ENCODE results near the gene MEI1. TPM values are rescaled to one million over a fixed set of nuclear protein-coding genes. Genes with fewer than 3 reads are reported as not detected.
A peak's percentile ranks its signal among the peaks of the same experiment; 100 is the strongest.
"Not testable (repeated sequence)": the region's sequence is repeated elsewhere in the genome, so short reads cannot be mapped to it uniquely, and the experiment has no call there.

Gene MEI1
- total and polyA plus RNA-seq, 4 experiments from 2014 or later, result 79.2 to 286 (median 118) TPM

GRCh38 chr22:41657709-41658108 lies 41.6 kb upstream of the MEI1 start:
- Histone ChIP-seq H3K36me3 (ENCODE audit: insufficient read depth, low read length) (peaks cover 77% of the 10 kb centered on the region), H3K4me3 (ENCODE audit: low read length in 2 of 2) (no peak overlapping the region), H3K27ac (ENCODE audit: low read depth, low read length) (no peak overlapping the region), H3K4me1 (ENCODE audit: insufficient read depth, low read length) (no peaks in the 10 kb centered on the region), H3K9me3 (ENCODE audit: control insufficient read depth in 1 of 2, low read length in 2 of 2) (no peaks in the 10 kb centered on the region), H3K27me3 (ENCODE audit: insufficient read depth, low read length) (no peaks in the 10 kb centered on the region)
- no peak overlapping the region for H3K27ac Mint-ChIP-seq
- H3K27me3 Mint-ChIP-seq, result no peaks in the 10 kb centered on the region
- H3K4me1 Mint-ChIP-seq, result peaks cover 0 to 2% (median 0%) of the 10 kb centered on the region in 4 donors
- no peak overlapping the region for H3K4me3 Mint-ChIP-seq
- peaks cover 34 to 71% of the 10 kb centered on the region in 2 donors for H3K36me3 Mint-ChIP-seq
- H3K9me3 Mint-ChIP-seq, result no peaks in the 10 kb centered on the region
- DNase-seq, result no peak
- ChIA-PET CTCF (ENCODE audit: partially characterized antibody) (interaction anchor here (0.6 to 8.8 kb wide), 3 partner anchors 9 to 94 kb away, joined by 3 to 54 read pairs (median 4); no protein-coding TSS in a partner anchor), POLR2A (ENCODE audit: partially characterized antibody) (no interaction called here)
- intact Hi-C loops (cut with micrococcal nuclease), result no loop called here

- peaks cover 0 to 2% (median 0%) of the 10 kb centered on the region in 4 donors for H3K4me1 Mint-ChIP-seq
- no peaks in the 10 kb centered on the region for H3K27me3 Mint-ChIP-seq
- no peaks in the 10 kb centered on the region for H3K4me1 ChIP-seq (ENCODE audit: insufficient read depth, low read length)
- H3K27me3 ChIP-seq (ENCODE audit: insufficient read depth, low read length), result no peaks in the 10 kb centered on the region
- peaks cover 39 to 73% of the 10 kb centered on the region in 2 donors for H3K36me3 Mint-ChIP-seq
- ChIA-PET POLR2A (ENCODE audit: partially characterized antibody) (interaction anchor here (1.2 kb wide), 1 partner anchor 8 kb away, joined by 3 read pairs; no protein-coding TSS in a partner anchor), CTCF (ENCODE audit: partially characterized antibody) (interaction anchor here (1.3 to 8.8 kb wide), 2 partner anchors 7 to 38 kb away, joined by 4 to 54 read pairs; no protein-coding TSS in a partner anchor)
- intact Hi-C loops (cut with micrococcal nuclease), result no loop called here
- H3K9me3 ChIP-seq (ENCODE audit: control insufficient read depth in 1 of 2, low read length in 2 of 2), result no peaks in the 10 kb centered on the region
- no peak for DNase-seq
- peaks cover 75% of the 10 kb centered on the region for H3K36me3 ChIP-seq (ENCODE audit: insufficient read depth, low read length)
- H3K4me3 ChIP-seq (ENCODE audit: low read length in 2 of 2), result no peak overlapping the region
- H3K27ac ChIP-seq (ENCODE audit: low read depth, low read length), result no peak overlapping the region
- H3K9me3 Mint-ChIP-seq, result no peaks in the 10 kb centered on the region
- H3K4me3 Mint-ChIP-seq, result no peak overlapping the region
- H3K27ac Mint-ChIP-seq, result peak overlapping the region in 2 of 7 donors; percentile 35 to 69
Measured at GRCh38 chr22:41658869-41659268, 40.4 kb upstream of the MEI1 start.

- Histone ChIP-seq H3K9me3 (ENCODE audit: control insufficient read depth in 1 of 2, low read length in 2 of 2) (no peaks in the 10 kb centered on the region), H3K27ac (ENCODE audit: low read depth, low read length) (no peak overlapping the region), H3K4me1 (ENCODE audit: insufficient read depth, low read length) (no peaks in the 10 kb centered on the region), H3K36me3 (ENCODE audit: insufficient read depth, low read length) (peaks cover 73% of the 10 kb centered on the region), H3K27me3 (ENCODE audit: insufficient read depth, low read length) (no peaks in the 10 kb centered on the region), H3K4me3 (ENCODE audit: low read length in 2 of 2) (no peak overlapping the region)
- ChIA-PET POLR2A (ENCODE audit: partially characterized antibody) (no interaction called here), CTCF (ENCODE audit: partially characterized antibody) (no interaction called here)
- no peak overlapping the region for H3K4me3 Mint-ChIP-seq
- H3K9me3 Mint-ChIP-seq, result no peaks in the 10 kb centered on the region
- peaks cover 0 to 2% (median under 1%) of the 10 kb centered on the region in 4 donors for H3K4me1 Mint-ChIP-seq
- no peaks in the 10 kb centered on the region for H3K27me3 Mint-ChIP-seq
- peaks cover 32 to 74% of the 10 kb centered on the region in 2 donors for H3K36me3 Mint-ChIP-seq
- no peak for DNase-seq
- H3K27ac Mint-ChIP-seq, result peak overlapping the region in 5 of 7 donors; percentile 11 to 77 (median 18)
- intact Hi-C loops (cut with micrococcal nuclease), result no loop called here
Measured at GRCh38 chr22:41659941-41660340, 39.4 kb upstream of the MEI1 start.

GRCh38 chr22:41660416-41660815 lies 38.9 kb upstream of the MEI1 start:
- intact Hi-C loops (cut with micrococcal nuclease), result no loop called here
- DNase-seq, result no peak
- ChIA-PET CTCF (ENCODE audit: partially characterized antibody) (no interaction called here), POLR2A (ENCODE audit: partially characterized antibody) (no interaction called here)
- H3K27ac Mint-ChIP-seq, result peak overlapping the region in 6 of 7 donors; percentile 11 to 84 (median 68)
- no peaks in the 10 kb centered on the region for H3K4me1 ChIP-seq (ENCODE audit: insufficient read depth, low read length)
- no peaks in the 10 kb centered on the region for H3K27me3 ChIP-seq (ENCODE audit: insufficient read depth, low read length)
- no peak overlapping the region for H3K27ac ChIP-seq (ENCODE audit: low read depth, low read length)
- H3K36me3 Mint-ChIP-seq, result peaks cover 32 to 73% of the 10 kb centered on the region in 2 donors
- H3K9me3 Mint-ChIP-seq, result no peaks in the 10 kb centered on the region
- H3K4me1 Mint-ChIP-seq, result peaks cover 0 to 4% (median 1%) of the 10 kb centered on the region in 4 donors
- H3K4me3 ChIP-seq (ENCODE audit: low read length in 2 of 2), result no peak overlapping the region
- H3K27me3 Mint-ChIP-seq, result no peaks in the 10 kb centered on the region
- peaks cover 76% of the 10 kb centered on the region for H3K36me3 ChIP-seq (ENCODE audit: insufficient read depth, low read length)
- H3K4me3 Mint-ChIP-seq, result no peak overlapping the region
- H3K9me3 ChIP-seq (ENCODE audit: control insufficient read depth in 1 of 2, low read length in 2 of 2), result no peaks in the 10 kb centered on the region

- no peaks in the 10 kb centered on the region for H3K4me1 ChIP-seq (ENCODE audit: insufficient read depth, low read length)
- Mint-ChIP-seq H3K9me3 (no peaks in the 10 kb centered on the region), H3K27ac (peak overlapping the region in 4 of 7 donors; percentile 11 to 65 (median 40)), H3K27me3 (no peaks in the 10 kb centered on the region), H3K36me3 (peaks cover 32 to 72% of the 10 kb centered on the region in 2 donors), H3K4me1 (peaks cover 0 to 4% (median 1%) of the 10 kb centered on the region in 4 donors), H3K4me3 (no peak overlapping the region)
- H3K36me3 ChIP-seq (ENCODE audit: insufficient read depth, low read length), result peaks cover 76% of the 10 kb centered on the region
- ChIA-PET CTCF (ENCODE audit: partially characterized antibody) (interaction anchor here (0.6 kb wide), 1 partner anchor 9 kb away, joined by 3 read pairs; no protein-coding TSS in a partner anchor), POLR2A (ENCODE audit: partially characterized antibody) (no interaction called here)
- no peak overlapping the region for H3K27ac ChIP-seq (ENCODE audit: low read depth, low read length)
- no peaks in the 10 kb centered on the region for H3K9me3 ChIP-seq (ENCODE audit: control insufficient read depth in 1 of 2, low read length in 2 of 2)
- no peaks in the 10 kb centered on the region for H3K27me3 ChIP-seq (ENCODE audit: insufficient read depth, low read length)
- H3K4me3 ChIP-seq (ENCODE audit: low read length in 2 of 2), result no peak overlapping the region
- DNase-seq, result no peak
- intact Hi-C loops (cut with micrococcal nuclease), result no loop called here
Measured at GRCh38 chr22:41661088-41661487, 38.2 kb upstream of the MEI1 start.

- no peaks in the 10 kb centered on the region for H3K27me3 Mint-ChIP-seq
- H3K4me3 Mint-ChIP-seq, result no peak overlapping the region
- no peak for DNase-seq
- ChIA-PET POLR2A (ENCODE audit: partially characterized antibody) (no interaction called here), CTCF (ENCODE audit: partially characterized antibody) (interaction anchor here (0.6 kb wide), 1 partner anchor 8 kb away, joined by 3 read pairs; no protein-coding TSS in a partner anchor)
- Histone ChIP-seq H3K27me3 (ENCODE audit: insufficient read depth, low read length) (no peaks in the 10 kb centered on the region), H3K9me3 (ENCODE audit: control insufficient read depth in 1 of 2, low read length in 2 of 2) (no peaks in the 10 kb centered on the region), H3K4me1 (ENCODE audit: insufficient read depth, low read length) (peaks cover 3% of the 10 kb centered on the region), H3K4me3 (ENCODE audit: low read length in 2 of 2) (no peak overlapping the region), H3K27ac (ENCODE audit: low read depth, low read length) (no peak overlapping the region), H3K36me3 (ENCODE audit: insufficient read depth, low read length) (peaks cover 73% of the 10 kb centered on the region)
- H3K9me3 Mint-ChIP-seq, result no peaks in the 10 kb centered on the region
- intact Hi-C loops (cut with micrococcal nuclease), result no loop called here
- H3K4me1 Mint-ChIP-seq, result peaks cover 1 to 5% (median 4%) of the 10 kb centered on the region in 4 donors
- H3K27ac Mint-ChIP-seq, result peak overlapping the region in 5 of 7 donors; percentile 26 to 72 (median 33)
- peaks cover 32 to 71% of the 10 kb centered on the region in 2 donors for H3K36me3 Mint-ChIP-seq
Measured at GRCh38 chr22:41661713-41662112, 37.6 kb upstream of the MEI1 start.

- CTCF ChIA-PET (ENCODE audit: partially characterized antibody), result interaction anchor here (0.8 to 5.8 kb wide), 2 partner anchors 25 to 34 kb away, joined by 3 to 59 read pairs; partner anchors contain the start of genes MEI1 and SNU13
- H3K9me3 Mint-ChIP-seq; DNase-seq; H3K9me3 ChIP-seq (ENCODE audit: control insufficient read depth in 1 of 2, low read length in 2 of 2); H3K27ac ChIP-seq (ENCODE audit: low read depth, low read length); H3K4me3 ChIP-seq (ENCODE audit: low read length in 2 of 2); H3K4me3 Mint-ChIP-seq; H3K27me3 ChIP-seq (ENCODE audit: insufficient read depth, low read length); POLR2A ChIA-PET (ENCODE audit: partially characterized antibody); intact Hi-C loops (cut with micrococcal nuclease); H3K27me3 Mint-ChIP-seq: not testable (repeated sequence)
- H3K36me3 Mint-ChIP-seq, result peaks cover 26 to 62% of the 10 kb centered on the region in 2 donors
- Histone ChIP-seq H3K4me1 (ENCODE audit: insufficient read depth, low read length) (peaks cover 14% of the 10 kb centered on the region), H3K36me3 (ENCODE audit: insufficient read depth, low read length) (peaks cover 57% of the 10 kb centered on the region)
- peak overlapping the region in 5 of 7 donors; percentile 54 to 88 (median 66) for H3K27ac Mint-ChIP-seq
- peaks cover 4 to 14% (median 12%) of the 10 kb centered on the region in 4 donors for H3K4me1 Mint-ChIP-seq
Measured at GRCh38 chr22:41663594-41663993, 35.7 kb upstream of the MEI1 start.
